ENCODE data around the gene TLR8. TPM values are rescaled to one million over a fixed set of nuclear protein-coding genes. Genes with fewer than 3 reads are reported as not detected.

The TLR8 gene
- total RNA-seq, 2 donors from 2014 or later: not detected

DNA sequence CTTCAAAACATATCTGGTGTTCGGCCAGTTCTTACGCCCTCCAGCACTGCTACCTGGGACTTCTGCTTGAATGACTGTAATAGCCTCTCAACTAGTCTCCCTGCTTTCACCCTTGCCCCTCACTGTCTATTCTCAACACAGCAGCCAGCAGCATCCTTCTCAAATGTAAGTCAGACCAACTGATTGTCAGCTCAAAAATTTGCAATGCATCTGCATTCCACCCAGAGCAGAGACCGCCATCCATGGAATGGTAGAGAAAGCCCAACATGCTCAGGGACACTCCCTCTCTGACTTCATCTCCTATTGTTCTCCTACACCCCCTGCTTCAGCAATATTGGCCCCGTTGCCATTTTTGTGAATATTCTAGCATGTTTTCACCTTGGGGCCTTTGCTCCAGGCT is 33.7 kb upstream of the TLR8 start:
- Mint-ChIP-seq H3K27ac (no peak overlapping the region), H3K9me3 (peaks cover 71% of the 10 kb centered on the region), H3K36me3 (ENCODE audit: low read depth) (no peaks in the 10 kb centered on the region), H3K4me3 (no peak overlapping the region), H3K4me1 (peaks cover 6% of the 10 kb centered on the region), H3K27me3 (ENCODE audit: insufficient read depth) (no peaks in the 10 kb centered on the region)
- H3K9me3 ChIP-seq (ENCODE audit: control insufficient read depth, low read length): no peaks in the 10 kb centered on the region
- no peak overlapping the region for H3K27ac ChIP-seq (ENCODE audit: low read depth, low read length)
- H3K36me3 ChIP-seq (ENCODE audit: control insufficient read depth, insufficient read depth, low read length): no peaks in the 10 kb centered on the region
- H3K27me3 ChIP-seq (ENCODE audit: control insufficient read depth, insufficient read depth, low read length, poor library complexity, severe bottlenecking): no peaks in the 10 kb centered on the region
- TF ChIP-seq, protein P1, sequence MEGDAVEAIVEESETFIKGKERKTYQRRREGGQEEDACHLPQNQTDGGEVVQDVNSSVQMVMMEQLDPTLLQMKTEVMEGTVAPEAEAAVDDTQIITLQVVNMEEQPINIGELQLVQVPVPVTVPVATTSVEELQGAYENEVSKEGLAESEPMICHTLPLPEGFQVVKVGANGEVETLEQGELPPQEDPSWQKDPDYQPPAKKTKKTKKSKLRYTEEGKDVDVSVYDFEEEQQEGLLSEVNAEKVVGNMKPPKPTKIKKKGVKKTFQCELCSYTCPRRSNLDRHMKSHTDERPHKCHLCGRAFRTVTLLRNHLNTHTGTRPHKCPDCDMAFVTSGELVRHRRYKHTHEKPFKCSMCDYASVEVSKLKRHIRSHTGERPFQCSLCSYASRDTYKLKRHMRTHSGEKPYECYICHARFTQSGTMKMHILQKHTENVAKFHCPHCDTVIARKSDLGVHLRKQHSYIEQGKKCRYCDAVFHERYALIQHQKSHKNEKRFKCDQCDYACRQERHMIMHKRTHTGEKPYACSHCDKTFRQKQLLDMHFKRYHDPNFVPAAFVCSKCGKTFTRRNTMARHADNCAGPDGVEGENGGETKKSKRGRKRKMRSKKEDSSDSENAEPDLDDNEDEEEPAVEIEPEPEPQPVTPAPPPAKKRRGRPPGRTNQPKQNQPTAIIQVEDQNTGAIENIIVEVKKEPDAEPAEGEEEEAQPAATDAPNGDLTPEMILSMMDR (conservative IDR thresholded peaks at IDR 0.05): no peak
- no peak overlapping the region for H3K9ac ChIP-seq (ENCODE audit: extremely low read depth, low read length, poor library complexity, severe bottlenecking)
- no peaks in the 10 kb centered on the region for H3K4me1 ChIP-seq (ENCODE audit: control insufficient read depth, insufficient read depth, low read length)
- 60 to 84% methylated on average over 1 to 4 of the region's 4 CpGs for WGBS, 2 experiments (ENCODE audit: insufficient coverage in 1 of 2, insufficient read length in 1 of 2)
- DNase-seq: no peak
- H3K4me3 ChIP-seq (ENCODE audit: low read length): no peak overlapping the region

GRCh38 chrX:12874581-12874980 is 31.8 kb upstream of the TLR8 start:
- Histone ChIP-seq H3K27ac (ENCODE audit: low read depth, low read length) (no peak overlapping the region), H3K4me1 (ENCODE audit: control insufficient read depth, insufficient read depth, low read length) (no peaks in the 10 kb centered on the region), H3K9me3 (ENCODE audit: control insufficient read depth, low read length) (no peaks in the 10 kb centered on the region), H3K36me3 (ENCODE audit: control insufficient read depth, insufficient read depth, low read length) (no peaks in the 10 kb centered on the region), H3K9ac (ENCODE audit: extremely low read depth, low read length, poor library complexity, severe bottlenecking) (no peak overlapping the region), H3K27me3 (ENCODE audit: control insufficient read depth, insufficient read depth, low read length, poor library complexity, severe bottlenecking) (no peaks in the 10 kb centered on the region), H3K4me3 (ENCODE audit: low read length) (no peak overlapping the region)
- WGBS, 2 experiments (ENCODE audit: insufficient coverage in 1 of 2, insufficient read length in 1 of 2): 77% methylated on average over 4 of the region's 4 CpGs; no CpG with 5 or more reads in 1 of the 2 experiments
- DNase-seq: no peak
- peaks cover 58% of the 10 kb centered on the region for H3K9me3 Mint-ChIP-seq
- H3K27ac Mint-ChIP-seq: no peak overlapping the region
- H3K27me3 Mint-ChIP-seq (ENCODE audit: insufficient read depth): no peaks in the 10 kb centered on the region
- H3K36me3 Mint-ChIP-seq (ENCODE audit: low read depth): no peaks in the 10 kb centered on the region
- TF ChIP-seq, protein P1 (conservative IDR thresholded peaks at IDR 0.05): no peak
- peaks cover 6% of the 10 kb centered on the region for H3K4me1 Mint-ChIP-seq
- no peak overlapping the region for H3K4me3 Mint-ChIP-seq

DNA sequence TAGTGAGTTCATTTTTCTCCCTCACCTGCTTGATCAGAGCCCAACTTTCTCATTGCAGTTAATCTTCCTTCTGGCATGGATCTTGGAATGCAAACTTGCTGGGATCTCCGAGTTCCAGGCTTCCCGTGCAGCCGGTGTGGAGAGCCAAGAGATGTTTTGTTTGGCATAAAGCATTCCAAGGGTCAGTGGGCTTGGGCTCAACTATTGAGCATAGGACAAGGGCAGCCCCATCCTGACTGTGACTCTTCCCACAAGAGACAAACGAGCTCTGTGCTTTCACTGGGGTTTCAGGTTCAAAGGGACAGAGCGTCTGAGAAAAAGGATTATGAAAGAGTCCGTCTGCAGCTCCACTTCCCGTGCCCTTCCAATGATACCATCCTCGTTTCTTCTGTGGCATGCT is 29.0 kb upstream of the TLR8 start:
- Histone ChIP-seq H3K27me3 (ENCODE audit: control insufficient read depth, insufficient read depth, low read length, poor library complexity, severe bottlenecking) (no peaks in the 10 kb centered on the region), H3K4me3 (ENCODE audit: low read length) (no peak overlapping the region), H3K27ac (ENCODE audit: low read depth, low read length) (no peak overlapping the region), H3K9ac (ENCODE audit: extremely low read depth, low read length, poor library complexity, severe bottlenecking) (no peak overlapping the region), H3K4me1 (ENCODE audit: control insufficient read depth, insufficient read depth, low read length) (no peaks in the 10 kb centered on the region), H3K36me3 (ENCODE audit: control insufficient read depth, insufficient read depth, low read length) (no peaks in the 10 kb centered on the region), H3K9me3 (ENCODE audit: control insufficient read depth, low read length) (no peaks in the 10 kb centered on the region)
- Mint-ChIP-seq H3K4me1 (peaks cover 6% of the 10 kb centered on the region), H3K27me3 (ENCODE audit: insufficient read depth) (no peaks in the 10 kb centered on the region), H3K27ac (no peak overlapping the region), H3K9me3 (peaks cover 47% of the 10 kb centered on the region), H3K4me3 (no peak overlapping the region), H3K36me3 (ENCODE audit: low read depth) (no peaks in the 10 kb centered on the region)
- WGBS, 2 experiments (ENCODE audit: insufficient coverage in 1 of 2, insufficient read length in 1 of 2): 88 to 89% methylated on average over 6 to 8 of the region's 8 CpGs
- no peak for DNase-seq
- TF ChIP-seq, protein P1 (conservative IDR thresholded peaks at IDR 0.05): no peak
